HL-60/S4 treated with retinoic acid at 250 ng/mL for 4 days and 3 days (cell line): Measurements from ENCODE around the gene BLOC1S5.

Experiments
- in situ Hi-C: fragments of 300-500 bp; cut with MboI; formaldehyde crosslinking; loops from 2 replicates; pipeline ENCODE4 v1.7.0; 2022; ENCODE audit warnings: low sequenced_read_pairs

BLOC1S5 gene

DNA sequence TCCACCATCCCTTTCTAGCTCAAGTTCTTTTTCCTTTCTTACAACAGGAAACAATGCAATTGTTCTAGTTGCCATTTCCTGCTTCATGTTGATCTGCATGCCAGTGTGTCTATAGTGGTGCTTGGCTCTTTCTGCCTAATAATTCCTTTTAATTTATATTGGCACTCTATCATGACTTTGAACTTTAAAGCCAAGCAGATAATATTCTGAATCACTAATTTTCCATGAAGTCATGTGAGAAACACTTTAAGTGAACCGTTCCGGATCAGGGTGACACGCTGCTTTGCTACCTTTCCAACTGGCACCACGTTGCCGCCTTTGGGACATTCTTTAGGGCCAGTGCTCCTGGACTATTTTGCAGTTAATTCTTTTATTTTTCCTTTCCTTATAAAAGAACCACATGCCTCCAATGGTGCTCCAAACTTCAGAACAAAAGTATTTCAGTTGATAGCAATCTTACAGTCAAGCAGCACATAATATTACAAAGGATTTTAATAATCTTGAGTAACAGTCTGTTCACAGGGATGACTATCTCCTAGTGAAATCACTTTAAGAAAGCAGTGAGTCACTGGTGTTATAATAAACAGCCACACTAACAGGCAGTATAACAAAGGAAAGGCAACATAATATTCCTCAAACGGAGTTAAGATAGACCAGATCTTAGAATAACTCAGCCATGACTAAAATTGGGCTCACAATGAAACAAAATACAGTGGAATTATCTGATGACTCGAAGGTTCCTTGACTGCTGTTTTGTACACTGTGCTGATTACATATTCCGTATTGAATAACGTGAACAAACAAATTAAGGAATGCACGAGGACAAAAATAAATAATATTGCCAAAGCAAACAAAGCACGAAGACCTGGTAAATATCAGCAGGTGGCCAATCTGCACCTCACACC, 19.0 kb upstream of the BLOC1S5 start:
- in situ Hi-C loops = no loop called here

- in situ Hi-C loops = no loop called here
Observed at GRCh38 chr6:8082572-8082953, 18.4 kb upstream of the BLOC1S5 start.

DNA sequence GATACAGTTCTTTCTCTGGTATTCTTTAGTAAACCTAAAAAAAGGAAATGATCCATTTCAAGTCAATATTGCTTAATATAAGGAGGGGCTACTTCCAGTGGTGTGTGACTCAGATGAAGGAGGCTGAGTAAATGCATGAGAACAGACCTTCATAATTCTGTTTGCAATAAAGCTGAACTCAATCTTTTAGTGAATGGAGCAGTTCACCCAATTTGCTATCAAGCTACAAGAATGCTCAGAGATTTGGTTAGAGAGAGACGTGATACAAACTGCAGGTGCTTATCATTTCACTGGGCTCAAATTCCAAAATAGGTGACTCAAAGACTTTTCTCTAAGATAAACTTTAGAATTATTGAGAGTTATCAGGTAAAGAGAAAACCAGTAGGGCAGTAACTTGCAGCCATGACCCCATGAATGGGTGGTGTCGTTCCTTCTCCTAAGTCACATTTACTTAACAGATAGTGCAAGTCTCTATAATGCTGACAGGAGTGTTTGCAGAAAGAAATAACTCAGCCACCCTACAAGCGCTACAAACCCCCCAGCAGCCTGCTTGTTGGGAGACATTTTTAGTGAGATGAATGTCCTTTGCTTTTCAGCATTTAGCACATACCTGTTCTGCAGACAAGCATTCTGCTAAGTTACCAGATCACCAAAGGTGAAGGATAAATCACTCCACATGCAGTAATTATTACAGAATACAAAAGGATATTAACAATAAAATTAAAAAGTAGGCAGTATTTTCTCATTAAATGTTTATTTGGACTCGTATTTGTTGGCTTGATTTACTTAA, 16.4 kb upstream of the BLOC1S5 start:
- in situ Hi-C loops = no loop called here

DNA sequence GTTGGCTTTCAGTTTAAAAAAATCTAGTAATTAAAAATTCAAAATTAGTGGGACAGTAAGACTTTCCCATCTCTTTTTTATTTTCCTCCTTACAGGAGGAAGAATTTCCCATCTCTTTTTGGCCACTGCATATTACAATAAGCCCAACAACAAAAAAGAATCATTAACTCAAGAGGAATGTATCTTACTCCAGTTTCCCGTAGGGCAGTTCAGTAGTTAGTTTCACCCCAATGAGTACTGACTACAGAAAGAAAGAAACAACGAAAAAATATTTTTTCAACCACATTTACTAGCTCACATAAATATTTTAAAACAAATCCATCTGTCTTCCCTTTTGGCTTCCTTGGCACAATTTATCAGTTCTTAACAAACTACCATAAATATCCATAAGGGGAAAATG, 14.9 kb upstream of the BLOC1S5 start:
- in situ Hi-C loops = no loop called here

DNA sequence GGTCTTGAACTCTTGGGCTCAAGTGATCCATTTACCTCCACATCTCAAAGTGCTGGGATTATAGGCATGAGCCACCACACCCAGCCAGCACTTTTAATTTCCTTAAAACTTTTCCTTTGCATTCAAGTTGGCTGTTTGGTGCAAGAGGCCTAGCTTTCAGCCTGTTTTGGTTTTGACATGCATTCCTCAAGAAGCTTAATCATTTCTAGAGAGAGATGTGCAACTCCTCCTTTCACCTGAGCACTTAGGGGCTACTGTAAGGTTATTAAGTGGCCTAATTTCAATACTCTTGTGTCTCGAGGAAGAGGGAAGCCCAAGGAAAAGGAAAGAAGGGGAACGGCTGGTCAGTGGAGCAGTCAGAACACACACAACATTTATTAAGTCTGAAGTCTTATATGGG, 13.8 kb upstream of the BLOC1S5 start:
- in situ Hi-C loops = no loop called here

DNA sequence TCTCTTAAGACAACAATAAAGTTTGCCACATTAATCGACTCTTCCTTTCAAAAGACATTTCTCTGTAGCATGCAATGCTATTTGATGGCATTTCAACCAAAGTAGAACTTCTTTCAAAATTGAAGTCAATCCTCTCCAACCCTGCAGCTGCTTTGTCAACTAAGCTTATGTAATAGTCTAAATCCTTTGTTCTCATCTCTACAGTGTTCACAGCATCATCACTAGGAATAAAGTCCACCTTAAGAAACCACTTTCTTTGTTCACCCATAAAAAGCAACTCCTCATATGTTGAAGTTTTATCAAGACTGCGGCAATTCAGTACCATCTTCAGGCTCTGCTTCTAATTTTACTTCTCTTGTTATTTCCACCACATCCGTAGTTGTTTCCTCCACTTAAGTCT, 11.5 kb upstream of the BLOC1S5 start:
- in situ Hi-C loops = no loop called here

DNA sequence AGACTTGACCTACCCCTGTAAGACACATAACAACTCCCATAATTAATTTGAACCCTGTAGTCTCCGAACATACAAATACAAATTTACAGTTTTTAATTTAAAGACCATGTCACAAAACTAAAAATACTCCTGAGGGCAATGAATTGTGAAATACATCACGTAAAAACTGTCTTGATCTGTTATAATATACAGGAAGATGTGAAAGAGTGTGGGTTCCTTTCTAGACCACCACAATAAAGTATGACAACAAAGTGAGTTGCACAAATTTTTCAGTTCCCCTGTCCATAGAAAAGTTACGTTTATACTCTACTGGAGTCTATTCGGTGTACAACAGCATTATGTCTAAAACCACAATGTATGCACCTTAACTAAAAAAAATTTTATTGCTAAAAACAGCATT, 11.0 kb upstream of the BLOC1S5 start:
- in situ Hi-C loops = no loop called here

DNA sequence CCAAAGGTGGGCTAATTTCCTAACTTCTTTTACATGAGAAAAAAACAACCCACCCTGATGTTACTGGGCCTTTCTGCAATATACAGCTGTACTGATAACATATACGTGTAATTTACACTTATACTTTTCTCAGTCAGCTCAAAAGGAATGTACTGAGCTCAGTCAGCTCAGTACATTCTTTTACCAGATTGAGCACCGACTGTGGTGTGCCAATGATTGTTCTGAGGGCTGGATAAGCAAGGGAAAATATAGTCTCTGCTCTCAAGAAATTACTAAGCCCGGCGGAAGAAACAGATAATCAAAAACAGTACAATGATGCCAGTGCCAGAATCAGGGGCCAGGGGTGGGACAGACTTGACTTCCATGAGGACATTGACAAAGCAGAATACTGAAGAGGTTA, 10.0 kb upstream of the BLOC1S5 start:
- in situ Hi-C loops = no loop called here

DNA sequence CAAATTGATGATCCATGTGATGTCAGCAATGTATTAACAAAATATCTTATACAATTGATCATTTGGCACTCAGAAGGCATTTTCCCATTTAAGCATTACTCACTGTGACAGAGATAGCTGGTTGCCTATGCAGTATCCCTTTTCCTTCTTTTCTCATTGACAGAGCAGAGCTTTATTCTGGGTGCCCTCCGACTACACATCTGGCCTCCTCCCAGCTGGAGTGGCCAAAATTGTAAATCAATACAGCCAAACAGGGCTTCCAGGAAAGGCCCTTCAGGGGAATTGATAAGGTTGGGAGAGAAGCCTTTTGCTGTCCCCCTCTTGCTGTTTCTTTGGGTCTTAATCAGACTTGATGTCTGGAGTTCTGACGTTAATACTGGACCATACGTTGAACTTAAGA, 9.6 kb upstream of the BLOC1S5 start:
- in situ Hi-C loops = no loop called here

DNA sequence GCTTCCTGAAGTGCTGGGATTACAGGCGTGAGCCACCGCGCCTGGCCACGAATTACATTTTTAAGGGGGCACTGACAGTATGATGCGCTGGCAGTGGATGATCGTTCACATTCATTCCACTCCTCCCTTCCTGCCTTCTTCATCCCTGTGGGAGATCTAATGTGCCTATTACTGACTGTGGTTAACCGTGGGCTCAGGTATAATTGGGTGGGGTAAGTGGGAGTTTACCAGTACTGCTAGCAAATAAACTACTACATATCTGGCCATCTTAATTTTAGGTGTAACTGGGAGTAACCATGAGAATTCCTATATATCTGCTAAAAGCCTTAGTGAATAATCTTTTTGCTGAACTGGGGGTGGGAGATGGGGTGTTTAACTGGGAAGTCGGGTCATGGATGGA, 6.5 kb upstream of the BLOC1S5 start:
- in situ Hi-C loops = no loop called here

- in situ Hi-C loops = no loop called here
Observed at GRCh38 chr6:8069631-8070284, 5.6 kb upstream of the BLOC1S5 start.

DNA sequence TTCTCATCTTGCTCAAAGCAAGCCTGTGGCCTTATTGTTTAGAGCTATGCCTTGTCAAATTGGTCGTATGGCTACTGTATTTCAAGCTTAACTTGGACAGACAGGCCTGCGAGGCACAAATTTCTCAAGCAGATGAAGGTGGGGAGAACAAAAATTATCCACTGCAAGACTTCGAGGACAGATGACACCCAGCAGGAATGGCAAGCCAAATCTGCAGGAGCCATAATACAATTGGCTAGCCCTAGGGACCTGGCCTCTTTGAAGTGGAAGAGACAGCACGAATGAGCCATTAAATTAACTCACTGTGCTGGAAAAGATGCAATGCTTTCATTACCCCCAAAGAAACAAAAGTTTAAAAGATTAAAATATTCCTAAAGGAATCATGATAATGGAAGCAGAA, 5.0 kb upstream of the BLOC1S5 start:
- in situ Hi-C loops = no loop called here

DNA sequence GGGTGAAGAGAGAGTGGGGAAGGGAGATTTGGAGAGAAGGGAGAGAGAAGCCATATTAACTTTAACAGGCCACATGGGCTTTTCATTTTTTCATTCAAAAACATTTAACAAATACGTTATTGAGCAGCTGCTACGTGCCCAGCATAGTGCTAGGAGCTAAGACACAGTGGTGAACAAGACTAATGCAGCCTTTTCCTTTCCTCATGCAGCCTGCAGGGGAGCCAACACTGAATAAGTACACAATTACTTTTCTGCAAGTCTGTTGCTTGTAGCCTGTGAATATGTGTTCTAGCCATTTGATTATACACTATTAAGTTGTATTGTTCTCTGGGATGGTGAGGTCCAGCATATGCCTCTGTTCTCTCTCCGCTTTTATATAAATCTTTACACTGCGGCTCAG, 1.9 kb upstream of the BLOC1S5 start:
- in situ Hi-C loops = no loop called here

GRCh38 chr6:8065519-8065911, 1.3 kb upstream of the BLOC1S5 start:
- in situ Hi-C loops = no loop called here

- in situ Hi-C loops = no loop called here
Observed at GRCh38 chr6:8064638-8065518, 689 bp upstream of the BLOC1S5 start.

- in situ Hi-C loops = no loop called here
Observed at GRCh38 chr6:8061736-8062135, 2.5 kb downstream of the BLOC1S5 start.

GRCh38 chr6:8060346-8060745, 3.8 kb downstream of the BLOC1S5 start:
- in situ Hi-C loops = no loop called here

DNA sequence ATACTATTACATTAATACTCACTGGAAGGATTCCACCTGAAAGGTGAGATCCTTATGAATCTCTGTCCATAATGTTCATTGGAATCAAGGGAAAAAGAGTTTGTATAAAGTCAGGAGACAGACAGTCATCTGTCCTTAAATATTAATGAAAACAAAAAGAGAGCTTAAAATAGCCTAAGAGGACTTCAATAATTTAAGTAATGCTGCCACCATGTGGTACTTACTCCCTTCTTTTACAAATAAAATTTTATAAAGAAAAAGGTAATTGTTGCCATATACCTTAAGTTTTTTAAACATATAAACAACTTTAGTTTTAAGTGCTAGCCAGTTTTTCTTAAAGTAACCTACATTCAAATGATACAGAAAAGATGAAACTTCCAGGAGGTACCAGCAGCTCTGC, 5.1 kb downstream of the BLOC1S5 start:
- in situ Hi-C loops = no loop called here

GRCh38 chr6:8057793-8058192, 6.4 kb downstream of the BLOC1S5 start:
- in situ Hi-C loops = no loop called here

DNA sequence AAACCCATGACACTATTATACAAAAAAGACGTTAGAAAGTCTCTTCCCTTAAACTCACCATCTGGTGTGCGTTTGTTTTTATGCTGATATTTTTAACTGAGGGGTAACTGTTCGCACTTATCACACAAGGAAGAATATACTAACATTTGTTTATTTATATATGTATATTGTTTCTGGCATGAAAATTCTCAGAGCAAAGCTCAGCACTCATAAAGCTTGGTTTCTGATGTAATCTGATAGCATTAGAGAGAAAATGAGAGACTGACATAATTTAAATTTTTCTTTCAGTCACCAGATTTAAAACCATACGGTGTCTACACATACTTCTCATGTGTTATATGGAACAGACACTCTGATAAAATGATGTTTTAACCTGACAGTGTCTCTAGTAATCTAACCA, 6.9 kb downstream of the BLOC1S5 start:
- in situ Hi-C loops = no loop called here

DNA sequence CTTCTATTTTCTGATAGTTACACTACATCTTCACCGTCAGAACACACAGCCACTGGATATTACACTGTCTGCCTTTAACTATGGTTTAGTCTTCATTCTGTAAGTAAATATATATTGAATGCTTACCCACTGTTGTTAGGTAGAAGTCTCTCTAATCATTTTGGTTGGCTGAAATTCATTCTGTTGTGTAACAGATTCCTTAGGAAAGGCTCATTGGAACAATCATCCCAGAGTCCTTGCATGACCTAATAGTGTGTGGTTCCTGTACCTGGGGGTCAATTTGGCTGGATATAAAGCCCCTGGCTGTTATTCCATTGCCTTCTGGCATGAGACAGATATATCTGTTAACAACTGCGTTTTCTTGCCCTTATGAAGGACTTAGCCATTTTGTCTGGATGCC, 9.9 kb downstream of the BLOC1S5 start:
- in situ Hi-C loops = no loop called here
